Activated naive CD4-positive, alpha-beta T cell treated with anti-CD3 and anti-CD28 coated beads, Interleukin-2, amount 50 U/mL, for 24 hours (primary cell): ENCODE data around the gene FOXA3.
A peak's percentile ranks its signal among the peaks of the same experiment; 100 is the strongest.
"Not testable (repeated sequence)": the region's sequence is repeated elsewhere in the genome, so short reads cannot be mapped to it uniquely, and the experiment has no call there.

ENCODE experiments used
- H3K27ac Mint-ChIP-seq: one replicate; pipeline ENCODE4 v1.8.0; 2021; ENCODE audit warnings: mild to moderate bottlenecking, mixed read lengths
- H3K27me3 Mint-ChIP-seq: one replicate; pipeline ENCODE4 v1.8.0; 2021; ENCODE audit warnings: mixed read lengths
- H3K36me3 Mint-ChIP-seq: one replicate; pipeline ENCODE4 v1.8.0; 2021; ENCODE audit warnings: mixed read lengths
- H3K4me1 Mint-ChIP-seq: one replicate; pipeline ENCODE4 v1.8.0; 2021; ENCODE audit warnings: mixed read lengths
- H3K4me3 Mint-ChIP-seq: one replicate; pipeline ENCODE4 v1.8.0; 2021; ENCODE audit warnings: mild to moderate bottlenecking, mixed read lengths
- H3K9me3 Mint-ChIP-seq: one replicate; pipeline ENCODE4 v1.8.0; 2021; ENCODE audit warnings: mixed read lengths

FOXA3 gene

GRCh38 chr19:45860359-45861259 is 3.5 kb upstream of the FOXA3 start:
- peaks cover 13% of the 10 kb centered on the region for H3K27me3 Mint-ChIP-seq
- H3K9me3 Mint-ChIP-seq, result no peaks in the 10 kb centered on the region
- H3K27ac Mint-ChIP-seq, result no peak overlapping the region
- H3K4me1 Mint-ChIP-seq, result peaks cover 38% of the 10 kb centered on the region
- H3K36me3 Mint-ChIP-seq, result peaks cover 2% of the 10 kb centered on the region
- H3K4me3 Mint-ChIP-seq, result peak overlapping the region; percentile 66

- Mint-ChIP-seq H3K4me1 (peaks cover 34% of the 10 kb centered on the region), H3K27ac (peak overlapping the region; percentile 94), H3K9me3 (no peaks in the 10 kb centered on the region), H3K27me3 (peaks cover 13% of the 10 kb centered on the region), H3K36me3 (peaks cover 2% of the 10 kb centered on the region), H3K4me3 (peak overlapping the region; percentile 94)
Measured at GRCh38 chr19:45862271-45862563, 1.9 kb upstream of the FOXA3 start.

- Mint-ChIP-seq H3K4me3 (peak within 1 kb of the TSS; percentile 94), H3K4me1 (peaks cover 34% of the 10 kb centered on the region), H3K9me3 (no peaks in the 10 kb centered on the region), H3K27ac (peak within 1 kb of the TSS; percentile 94), H3K36me3 (peaks cover 2% of the 10 kb centered on the region), H3K27me3 (peaks cover 13% of the 10 kb centered on the region)
Measured at GRCh38 chr19:45862564-45863334, 1.4 kb upstream of the FOXA3 start, which contains the start of gene SYMPK. SYMPK (minus strand) TSS chr19:45863147; CDS start chr19:45854495, 8,652 bp downstream.

- peaks cover 2% of the 10 kb centered on the region for H3K36me3 Mint-ChIP-seq
- H3K27ac Mint-ChIP-seq, result peak overlapping the region; percentile 94
- peaks cover 13% of the 10 kb centered on the region for H3K27me3 Mint-ChIP-seq
- no peaks in the 10 kb centered on the region for H3K9me3 Mint-ChIP-seq
- peaks cover 29% of the 10 kb centered on the region for H3K4me1 Mint-ChIP-seq
- peak overlapping the region; percentile 94 for H3K4me3 Mint-ChIP-seq
Measured at GRCh38 chr19:45863335-45863839, 739 bp upstream of the FOXA3 start.

GRCh38 chr19:45864629-45865082 is 530 bp downstream of the FOXA3 start:
- H3K4me3 Mint-ChIP-seq, result peak overlapping the region; percentile 60
- peaks cover 24% of the 10 kb centered on the region for H3K4me1 Mint-ChIP-seq
- peaks cover 13% of the 10 kb centered on the region for H3K27me3 Mint-ChIP-seq
- no peaks in the 10 kb centered on the region for H3K9me3 Mint-ChIP-seq
- H3K36me3 Mint-ChIP-seq, result peaks cover 2% of the 10 kb centered on the region
- H3K27ac Mint-ChIP-seq, result peak overlapping the region; percentile 76

GRCh38 chr19:45865269-45865948 is 1.3 kb downstream of the FOXA3 start:
- H3K27ac Mint-ChIP-seq, result no peak overlapping the region

GRCh38 chr19:45866400-45867176 is 2.5 kb downstream of the FOXA3 start:
- H3K27ac Mint-ChIP-seq, result no peak overlapping the region
- H3K4me3 Mint-ChIP-seq, result no peak overlapping the region
- H3K36me3 Mint-ChIP-seq, result no peaks in the 10 kb centered on the region
- H3K9me3 Mint-ChIP-seq, result no peaks in the 10 kb centered on the region
- H3K4me1 Mint-ChIP-seq, result peaks cover 16% of the 10 kb centered on the region
- H3K27me3 Mint-ChIP-seq, result peaks cover 13% of the 10 kb centered on the region

More at GRCh38 chr19:45865269-45865948, 1.3 kb downstream of the FOXA3 start:
- Mint-ChIP-seq H3K4me3 (no peak overlapping the region), H3K36me3 (peaks cover 2% of the 10 kb centered on the region), H3K4me1 (peaks cover 21% of the 10 kb centered on the region), H3K9me3 (no peaks in the 10 kb centered on the region), H3K27me3 (peaks cover 13% of the 10 kb centered on the region)

GRCh38 chr19:45867241-45867640 is 3.1 kb downstream of the FOXA3 start:
- not testable (repeated sequence) for H3K4me3 Mint-ChIP-seq, H3K36me3 Mint-ChIP-seq, H3K9me3 Mint-ChIP-seq, H3K27ac Mint-ChIP-seq
- Mint-ChIP-seq H3K4me1 (peaks cover 11% of the 10 kb centered on the region), H3K27me3 (peaks cover 13% of the 10 kb centered on the region)

GRCh38 chr19:45870798-45871197 is 6.7 kb downstream of the FOXA3 start:
- H3K9me3 Mint-ChIP-seq, result no peaks in the 10 kb centered on the region
- no peaks in the 10 kb centered on the region for H3K36me3 Mint-ChIP-seq
- H3K4me3 Mint-ChIP-seq, result no peak overlapping the region
- no peak overlapping the region for H3K27ac Mint-ChIP-seq
- peaks cover 4% of the 10 kb centered on the region for H3K27me3 Mint-ChIP-seq
- no peaks in the 10 kb centered on the region for H3K4me1 Mint-ChIP-seq

- no peaks in the 10 kb centered on the region for H3K9me3 Mint-ChIP-seq
- H3K4me1 Mint-ChIP-seq, result peaks cover 9% of the 10 kb centered on the region
- no peak overlapping the region for H3K27ac Mint-ChIP-seq
- no peaks in the 10 kb centered on the region for H3K36me3 Mint-ChIP-seq
- no peak overlapping the region for H3K4me3 Mint-ChIP-seq
- H3K27me3 Mint-ChIP-seq, result peaks cover 6% of the 10 kb centered on the region
Measured at GRCh38 chr19:45872095-45872919, 8.2 kb downstream of the FOXA3 start.

- no peak overlapping the region for H3K4me3 Mint-ChIP-seq
- no peaks in the 10 kb centered on the region for H3K9me3 Mint-ChIP-seq
- H3K27ac Mint-ChIP-seq, result no peak overlapping the region
- H3K27me3 Mint-ChIP-seq, result peaks cover 6% of the 10 kb centered on the region
- H3K4me1 Mint-ChIP-seq, result peaks cover 10% of the 10 kb centered on the region
- no peaks in the 10 kb centered on the region for H3K36me3 Mint-ChIP-seq
Measured at GRCh38 chr19:45873219-45873772, 9.2 kb downstream of the FOXA3 start.

GRCh38 chr19:45874620-45874966 is 10.5 kb downstream of the FOXA3 start:
- Mint-ChIP-seq H3K4me1 (peaks cover 10% of the 10 kb centered on the region), H3K4me3 (no peak overlapping the region), H3K27ac (peak overlapping the region; percentile 84), H3K9me3 (no peaks in the 10 kb centered on the region), H3K36me3 (no peaks in the 10 kb centered on the region), H3K27me3 (peaks cover 6% of the 10 kb centered on the region)

GRCh38 chr19:45876161-45876410 is 12.0 kb downstream of the FOXA3 start:
- Mint-ChIP-seq H3K27me3 (peaks cover 6% of the 10 kb centered on the region), H3K36me3 (no peaks in the 10 kb centered on the region), H3K27ac (peak overlapping the region; percentile 0)

More at GRCh38 chr19:45876161-45876410, 12.0 kb downstream of the FOXA3 start:
- H3K4me3 Mint-ChIP-seq, result peak overlapping the region; percentile 23
- no peaks in the 10 kb centered on the region for H3K9me3 Mint-ChIP-seq
- H3K4me1 Mint-ChIP-seq, result peaks cover 10% of the 10 kb centered on the region
